Measurements from ENCODE around the gene FAM217B.
A peak's percentile ranks its signal among the peaks of the same experiment; 100 is the strongest.

FAM217B gene

GRCh38 chr20:59940129-59940955 is at the start of gene FAM217B, which contains the start of gene PPP1R3D:
TSS of gene FAM217B (plus strand) at chr20:59940389. CDS start at chr20:59943944, 3,555 bp downstream.
TSS of gene PPP1R3D (minus strand) at chr20:59940305. CDS start at chr20:59939931, 374 bp downstream.
- peak; percentile 90 for DNase-seq (ENCODE audit: low spot score)

- DNase-seq (ENCODE audit: low spot score): no peak
These were observed 48.6 kb upstream of the FAM217B start for GRCh38 chr20:59891581-59891980.

- no peak for DNase-seq (ENCODE audit: low spot score)
These were observed 44.3 kb upstream of the FAM217B start for GRCh38 chr20:59895908-59896307.

- no peak for DNase-seq (ENCODE audit: low spot score)
These were observed 37.7 kb upstream of the FAM217B start for GRCh38 chr20:59902470-59902869.

- DNase-seq (ENCODE audit: low spot score): no peak
These were observed 36.6 kb upstream of the FAM217B start for GRCh38 chr20:59903621-59904020.

- no peak for DNase-seq (ENCODE audit: low spot score)
These were observed 31.3 kb upstream of the FAM217B start for GRCh38 chr20:59908855-59909254.

- no peak for DNase-seq (ENCODE audit: low spot score)
These were observed 29.1 kb upstream of the FAM217B start for GRCh38 chr20:59911041-59911440.

- DNase-seq (ENCODE audit: low spot score): no peak
These were observed 27.6 kb upstream of the FAM217B start for GRCh38 chr20:59912609-59913008.

GRCh38 chr20:59920944-59921343 is 19.2 kb upstream of the FAM217B start:
- no peak for DNase-seq (ENCODE audit: low spot score)

GRCh38 chr20:59923514-59923913 is 16.7 kb upstream of the FAM217B start:
- no peak for DNase-seq (ENCODE audit: low spot score)

- no peak for DNase-seq (ENCODE audit: low spot score)
These were observed 14.8 kb upstream of the FAM217B start for GRCh38 chr20:59925359-59925758.

- DNase-seq (ENCODE audit: low spot score): no peak
These were observed 14.3 kb upstream of the FAM217B start for GRCh38 chr20:59925899-59926298.

- no peak for DNase-seq (ENCODE audit: low spot score)
These were observed 8.5 kb upstream of the FAM217B start for GRCh38 chr20:59931511-59932312.

- no peak for DNase-seq (ENCODE audit: low spot score)
These were observed 7.4 kb upstream of the FAM217B start for GRCh38 chr20:59932616-59933295.

- peak; percentile 59 for DNase-seq (ENCODE audit: low spot score)
These were observed 6.8 kb upstream of the FAM217B start, which contains the start of gene SYCP2 for GRCh38 chr20:59933296-59933848. TSS of gene SYCP2 (minus strand) at chr20:59933637. CDS start at chr20:59922413, 11,224 bp downstream.

- peak; percentile 69 for DNase-seq (ENCODE audit: low spot score)
These were observed 6.2 kb upstream of the FAM217B start for GRCh38 chr20:59933849-59934585.

GRCh38 chr20:59935457-59936185 is 4.6 kb upstream of the FAM217B start:
- no peak for DNase-seq (ENCODE audit: low spot score)

- no peak for DNase-seq (ENCODE audit: low spot score)
These were observed 3.8 kb upstream of the FAM217B start for GRCh38 chr20:59936409-59936808.

- DNase-seq (ENCODE audit: low spot score): no peak
These were observed 3.0 kb upstream of the FAM217B start for GRCh38 chr20:59937150-59937549.

- DNase-seq (ENCODE audit: low spot score): no peak
These were observed 2.0 kb upstream of the FAM217B start for GRCh38 chr20:59938221-59938620.

- no peak for DNase-seq (ENCODE audit: low spot score)
These were observed 1.5 kb upstream of the FAM217B start for GRCh38 chr20:59938696-59939051.
